ENCODE results near the gene ATG13. TPM values are rescaled to one million over a fixed set of nuclear protein-coding genes. Genes with fewer than 3 reads are reported as not detected.
"Not testable (repeated sequence)": the region's sequence is repeated elsewhere in the genome, so short reads cannot be mapped to it uniquely, and the experiment has no call there.

ATG13 gene
- total and polyA plus RNA-seq, 4 donors, result 36.3 to 49.9 (median 41.2) TPM

- DNase-seq (ENCODE audit: low spot score), result no peak
- Histone ChIP-seq H3K4me3 (ENCODE audit: low read depth in 1 of 3, low read length in 3 of 3) (peak overlapping the region; percentile 85 to 98 (median 93)), H3K27ac (ENCODE audit: low read depth in 1 of 2, low read length in 2 of 2) (peak overlapping the region; percentile 85), H3K9ac (ENCODE audit: low read depth in 1 of 2, low read length in 2 of 2) (peak overlapping the region; percentile 58 to 65), H3K27me3 (ENCODE audit: control insufficient read depth in 4 of 4, insufficient read depth in 4 of 4, low read length in 3 of 4) (no peaks in the 10 kb centered on the region), H3K4me1 (ENCODE audit: control insufficient read depth in 4 of 4, insufficient read depth in 4 of 4, low read length in 3 of 4) (peaks cover 8 to 52% (median 38%) of the 10 kb centered on the region in 4 donors), H3K9me3 (ENCODE audit: control insufficient read depth in 4 of 4, low read length in 3 of 4) (no peaks in the 10 kb centered on the region), H3K36me3 (ENCODE audit: control insufficient read depth in 4 of 4, insufficient read depth in 3 of 4, low read depth in 1 of 4, low read length in 3 of 4) (peaks cover 12 to 36% (median 30%) of the 10 kb centered on the region in 4 donors)
- WGBS, result under 1% methylated on average over 29 of the region's 29 CpGs
- TF ChIP-seq RAD21 (IDR thresholded peaks at IDR 0.05), result no peak
Observed at GRCh38 chr11:46701078-46701654, 83.8 kb downstream of the ATG13 start.

GRCh38 chr11:46705070-46705688 lies 87.8 kb downstream of the ATG13 start:
- peaks cover 12 to 44% (median 34%) of the 10 kb centered on the region in 4 donors for H3K36me3 ChIP-seq (ENCODE audit: control insufficient read depth in 4 of 4, insufficient read depth in 3 of 4, low read depth in 1 of 4, low read length in 3 of 4)
- H3K4me3 ChIP-seq (ENCODE audit: low read depth in 1 of 3, low read length in 3 of 3), result no peak overlapping the region
- no peak for TF ChIP-seq JUND (IDR thresholded peaks at IDR 0.05)
- no peak for TF ChIP-seq FOXA1 (IDR thresholded peaks at IDR 0.05)
- no peak for TF ChIP-seq GABPA (IDR thresholded peaks at IDR 0.05 in 1 of 2, conservative IDR thresholded peaks at IDR 0.05 in 1 of 2)
- TF ChIP-seq RAD21 (IDR thresholded peaks at IDR 0.05), result no peak
- TF ChIP-seq NR2F2 (IDR thresholded peaks at IDR 0.05), result no peak
- no peak for TF ChIP-seq HNF4G (IDR thresholded peaks at IDR 0.05)
- TF ChIP-seq, protein P1, sequence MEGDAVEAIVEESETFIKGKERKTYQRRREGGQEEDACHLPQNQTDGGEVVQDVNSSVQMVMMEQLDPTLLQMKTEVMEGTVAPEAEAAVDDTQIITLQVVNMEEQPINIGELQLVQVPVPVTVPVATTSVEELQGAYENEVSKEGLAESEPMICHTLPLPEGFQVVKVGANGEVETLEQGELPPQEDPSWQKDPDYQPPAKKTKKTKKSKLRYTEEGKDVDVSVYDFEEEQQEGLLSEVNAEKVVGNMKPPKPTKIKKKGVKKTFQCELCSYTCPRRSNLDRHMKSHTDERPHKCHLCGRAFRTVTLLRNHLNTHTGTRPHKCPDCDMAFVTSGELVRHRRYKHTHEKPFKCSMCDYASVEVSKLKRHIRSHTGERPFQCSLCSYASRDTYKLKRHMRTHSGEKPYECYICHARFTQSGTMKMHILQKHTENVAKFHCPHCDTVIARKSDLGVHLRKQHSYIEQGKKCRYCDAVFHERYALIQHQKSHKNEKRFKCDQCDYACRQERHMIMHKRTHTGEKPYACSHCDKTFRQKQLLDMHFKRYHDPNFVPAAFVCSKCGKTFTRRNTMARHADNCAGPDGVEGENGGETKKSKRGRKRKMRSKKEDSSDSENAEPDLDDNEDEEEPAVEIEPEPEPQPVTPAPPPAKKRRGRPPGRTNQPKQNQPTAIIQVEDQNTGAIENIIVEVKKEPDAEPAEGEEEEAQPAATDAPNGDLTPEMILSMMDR (IDR thresholded peaks at IDR 0.05; ENCODE audit: low read depth, low read length, missing input control), result no peak
- no peak for TF ChIP-seq FOXA2 (IDR thresholded peaks at IDR 0.05)
- H3K4me1 ChIP-seq (ENCODE audit: control insufficient read depth in 4 of 4, insufficient read depth in 4 of 4, low read length in 3 of 4), result peaks cover 0 to 21% (median 16%) of the 10 kb centered on the region in 4 donors
- H3K9ac ChIP-seq (ENCODE audit: low read depth in 1 of 2, low read length in 2 of 2), result no peak overlapping the region
- H3K27ac ChIP-seq (ENCODE audit: low read depth in 1 of 2, low read length in 2 of 2), result no peak overlapping the region
- DNase-seq (ENCODE audit: low spot score), result no peak
- H3K27me3 ChIP-seq (ENCODE audit: control insufficient read depth in 4 of 4, insufficient read depth in 4 of 4, low read length in 3 of 4), result no peaks in the 10 kb centered on the region
- 98% methylated on average over 31 of the region's 31 CpGs for WGBS
- H3K9me3 ChIP-seq (ENCODE audit: control insufficient read depth in 4 of 4, low read length in 3 of 4), result no peaks in the 10 kb centered on the region

DNA sequence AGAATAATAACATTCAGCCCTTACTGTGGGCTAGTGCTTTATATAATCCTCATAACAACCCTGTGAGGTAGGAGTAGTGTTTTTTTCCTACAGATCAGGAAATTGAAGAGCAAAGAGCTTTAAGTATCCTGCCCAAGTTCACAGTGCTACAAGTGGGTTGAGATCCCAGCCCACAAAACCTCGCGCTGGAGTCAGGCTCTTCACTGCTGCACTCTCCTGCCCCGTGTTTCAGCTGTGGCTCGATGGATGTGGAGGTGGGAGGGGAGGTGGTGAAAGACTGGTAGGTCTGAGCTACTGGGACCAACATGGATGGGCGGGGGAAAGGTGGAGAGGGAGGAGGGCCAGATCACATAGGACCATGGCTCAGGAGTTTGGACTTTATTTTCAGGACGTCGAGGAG lies 89.5 kb downstream of the ATG13 start:
- no peak for DNase-seq (ENCODE audit: low spot score)
- 92% methylated on average over 7 of the region's 7 CpGs for WGBS
- Histone ChIP-seq H3K27ac (ENCODE audit: low read depth in 1 of 2, low read length in 2 of 2) (no peak overlapping the region), H3K27me3 (ENCODE audit: control insufficient read depth in 4 of 4, insufficient read depth in 4 of 4, low read length in 3 of 4) (no peaks in the 10 kb centered on the region), H3K9ac (ENCODE audit: low read depth in 1 of 2, low read length in 2 of 2) (no peak overlapping the region), H3K4me1 (ENCODE audit: control insufficient read depth in 4 of 4, insufficient read depth in 4 of 4, low read length in 3 of 4) (peaks cover 0 to 20% (median 13%) of the 10 kb centered on the region in 4 donors), H3K9me3 (ENCODE audit: control insufficient read depth in 4 of 4, low read length in 3 of 4) (no peaks in the 10 kb centered on the region), H3K4me3 (ENCODE audit: low read depth in 1 of 3, low read length in 3 of 3) (no peak overlapping the region), H3K36me3 (ENCODE audit: control insufficient read depth in 4 of 4, insufficient read depth in 3 of 4, low read depth in 1 of 4, low read length in 3 of 4) (peaks cover 12 to 44% (median 34%) of the 10 kb centered on the region in 4 donors)
- TF ChIP-seq SP1 (IDR thresholded peaks at IDR 0.05) (no peak), ZBTB33 (IDR thresholded peaks at IDR 0.05) (no peak), NR2F2 (IDR thresholded peaks at IDR 0.05) (no peak), RXRA (IDR thresholded peaks at IDR 0.05) (no peak), JUND (IDR thresholded peaks at IDR 0.05) (no peak), FOXA1 (IDR thresholded peaks at IDR 0.05) (no peak), FOXA2 (IDR thresholded peaks at IDR 0.05) (no peak), HNF4G (IDR thresholded peaks at IDR 0.05) (no peak)
- TF ChIP-seq, protein P1 (IDR thresholded peaks at IDR 0.05; ENCODE audit: low read depth, low read length, missing input control), result no peak

GRCh38 chr11:46709351-46709750 lies 92.0 kb downstream of the ATG13 start:
- WGBS, result 95% methylated on average over 9 of the region's 9 CpGs
- H3K4me1 ChIP-seq (ENCODE audit: control insufficient read depth in 4 of 4, insufficient read depth in 4 of 4, low read length in 3 of 4); H3K9me3 ChIP-seq (ENCODE audit: control insufficient read depth in 4 of 4, low read length in 3 of 4); H3K27me3 ChIP-seq (ENCODE audit: control insufficient read depth in 4 of 4, insufficient read depth in 4 of 4, low read length in 3 of 4); DNase-seq (ENCODE audit: low spot score); H3K9ac ChIP-seq (ENCODE audit: low read depth in 1 of 2, low read length in 2 of 2); H3K4me3 ChIP-seq (ENCODE audit: low read depth in 1 of 3, low read length in 3 of 3); H3K27ac ChIP-seq (ENCODE audit: low read depth in 1 of 2, low read length in 2 of 2): not testable (repeated sequence)
- peaks cover 10 to 26% (median 18%) of the 10 kb centered on the region in 4 donors for H3K36me3 ChIP-seq (ENCODE audit: control insufficient read depth in 4 of 4, insufficient read depth in 3 of 4, low read depth in 1 of 4, low read length in 3 of 4)

Measured in liver (tissue), 9 donors.